Gastrocnemius medialis (tissue), 4 donors: ENCODE results near the gene IGFL4. TPM values are rescaled to one million over a fixed set of nuclear protein-coding genes. Genes with fewer than 3 reads are reported as not detected.

Source experiments
- ATAC-seq, 2 donors: fragments of 150-250 bp; one replicate each; pipeline ENCODE4 v1.9.1; 2016
- DNase-seq, 2 donors: peaks; one replicate each; pipeline ENCODE4 v3.0.0-alpha.2; 2019
- H3K27ac ChIP-seq, 4 donors: fragments of 200-600 bp; sonication (generic); 1 replicate in 1 of 4; 2 replicates in 3 of 4; pipeline ENCODE4 v1.5.1; 2016 to 2018; ENCODE audit warnings: mild to moderate bottlenecking in 2 of 4, moderate library complexity in 1 of 4
- H3K27me3 ChIP-seq, 3 donors: fragments of 200-600 bp; sonication (generic) in 2 of 3; 1 replicate in 1 of 3; 2 replicates in 2 of 3; pipeline versions ENCODE4 v1.5.1 to v1.6.0; 2016 to 2019; ENCODE audit warnings: mild to moderate bottlenecking in 1 of 3, moderate library complexity in 1 of 3
- H3K36me3 ChIP-seq, 2 donors: fragments of 200-600 bp; sonication (generic) in 1 of 2; one replicate each; pipeline ENCODE4 v1.5.1; 2017 to 2018
- H3K4me1 ChIP-seq, 2 donors: fragments of 200-600 bp; sonication (generic) in 1 of 2; one replicate each; pipeline ENCODE4 v1.5.1; 2016 to 2017; ENCODE audit warnings: mild to moderate bottlenecking in 2 of 2
- H3K4me3 ChIP-seq, 4 donors: fragments of 200-600 bp; sonication (generic) in 3 of 4; 1 replicate in 1 of 4; 2 replicates in 3 of 4; pipeline ENCODE4 v1.5.1; 2016 to 2019; ENCODE audit warnings: mild to moderate bottlenecking in 2 of 4
- H3K9me3 ChIP-seq, 3 donors: fragments of 200-600 bp; sonication (generic) in 2 of 3; 1 replicate in 1 of 3; 2 replicates in 2 of 3; pipeline ENCODE4 v1.5.1; 2016 to 2019
- POLR2A ChIP-seq, 2 donors: fragments of 450-650 bp; IDR thresholded peaks; one replicate each; pipeline ENCODE4 v1.6.1; 2017; ENCODE audit warnings: antibody characterized with exemption in 2 of 2, mild to moderate bottlenecking in 2 of 2, moderate library complexity in 2 of 2
- in situ Hi-C, 4 donors: fragments of 200-750 bp; cut with MboI; loops; one replicate each; pipeline versions ENCODE4 v1.15.0 to v1.8.0; 2017; ENCODE audit warnings: low sequenced_read_pairs in 4 of 4
- intact Hi-C: fragments of 100-400 bp; cut with DNase I; formaldehyde crosslinking; loops from one replicate; pipeline ENCODE4 v1.15.1; 2023; ENCODE audit warnings: low total_unique reads
- total RNA-seq, 4 donors: library from RNA; depleted of rRNA; stranded (reverse); fragments of >200 nt; gene quantifications; one replicate each; pipeline versions ENCODE4 v1.1.0 to v1.2.3, GENCODE V29; 2016
- TF ChIP-seq, protein P1 (sequence below), 5 experiments: fragments of 450-650 bp in 3 of 5; fragments of 200-600 bp in 2 of 5; sonication (generic) in 2 of 5; IDR thresholded peaks in 4 of 5; conservative IDR thresholded peaks in 1 of 5; 1 replicate in 4 of 5; 2 replicates in 1 of 5; pipeline ENCODE4 v1.5.1; 2016 to 2019; ENCODE audit warnings: antibody characterized with exemption in 5 of 5, mild to moderate bottlenecking in 3 of 5, moderate library complexity in 3 of 5

The IGFL4 gene
- total RNA-seq, 4 donors from 2014 or later: not detected

DNA sequence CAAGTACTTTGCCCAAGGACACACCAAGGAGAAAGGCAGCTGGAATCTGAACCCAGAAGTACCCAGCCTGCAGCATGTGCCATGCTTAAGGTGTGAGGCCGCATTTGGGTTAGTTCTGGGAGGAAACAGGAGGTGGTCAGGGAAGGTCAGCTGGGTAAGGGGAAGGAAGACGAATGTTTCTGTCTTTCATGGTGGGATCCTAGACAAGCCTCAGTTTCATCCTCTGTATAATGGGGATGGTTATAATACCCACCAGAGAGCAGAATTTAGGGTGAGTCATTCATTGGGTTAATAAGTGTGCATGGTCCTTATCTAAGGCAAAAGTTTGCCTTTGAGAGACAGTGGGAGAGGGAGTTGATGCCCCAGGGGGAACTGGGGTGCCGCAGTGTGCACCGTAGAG, 42.0 kb downstream of the IGFL4 start:
- Histone ChIP-seq H3K27ac (no peak overlapping the region), H3K9me3 (no peaks in the 10 kb centered on the region), H3K4me1 (peaks cover 6 to 12% of the 10 kb centered on the region in 2 donors), H3K36me3 (no peaks in the 10 kb centered on the region), H3K27me3 (peaks cover 7 to 20% (median 9%) of the 10 kb centered on the region in 3 donors), H3K4me3 (no peak overlapping the region)
- in situ Hi-C loops: no loop called here
- DNase-seq (no peak), ATAC-seq (no peak)
- TF ChIP-seq POLR2A (IDR thresholded peaks at IDR 0.05): no peak
- TF ChIP-seq, protein P1, sequence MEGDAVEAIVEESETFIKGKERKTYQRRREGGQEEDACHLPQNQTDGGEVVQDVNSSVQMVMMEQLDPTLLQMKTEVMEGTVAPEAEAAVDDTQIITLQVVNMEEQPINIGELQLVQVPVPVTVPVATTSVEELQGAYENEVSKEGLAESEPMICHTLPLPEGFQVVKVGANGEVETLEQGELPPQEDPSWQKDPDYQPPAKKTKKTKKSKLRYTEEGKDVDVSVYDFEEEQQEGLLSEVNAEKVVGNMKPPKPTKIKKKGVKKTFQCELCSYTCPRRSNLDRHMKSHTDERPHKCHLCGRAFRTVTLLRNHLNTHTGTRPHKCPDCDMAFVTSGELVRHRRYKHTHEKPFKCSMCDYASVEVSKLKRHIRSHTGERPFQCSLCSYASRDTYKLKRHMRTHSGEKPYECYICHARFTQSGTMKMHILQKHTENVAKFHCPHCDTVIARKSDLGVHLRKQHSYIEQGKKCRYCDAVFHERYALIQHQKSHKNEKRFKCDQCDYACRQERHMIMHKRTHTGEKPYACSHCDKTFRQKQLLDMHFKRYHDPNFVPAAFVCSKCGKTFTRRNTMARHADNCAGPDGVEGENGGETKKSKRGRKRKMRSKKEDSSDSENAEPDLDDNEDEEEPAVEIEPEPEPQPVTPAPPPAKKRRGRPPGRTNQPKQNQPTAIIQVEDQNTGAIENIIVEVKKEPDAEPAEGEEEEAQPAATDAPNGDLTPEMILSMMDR (IDR thresholded peaks at IDR 0.05 in 4 of 5, conservative IDR thresholded peaks at IDR 0.05 in 1 of 5): no peak
- intact Hi-C loops: no loop called here

DNA sequence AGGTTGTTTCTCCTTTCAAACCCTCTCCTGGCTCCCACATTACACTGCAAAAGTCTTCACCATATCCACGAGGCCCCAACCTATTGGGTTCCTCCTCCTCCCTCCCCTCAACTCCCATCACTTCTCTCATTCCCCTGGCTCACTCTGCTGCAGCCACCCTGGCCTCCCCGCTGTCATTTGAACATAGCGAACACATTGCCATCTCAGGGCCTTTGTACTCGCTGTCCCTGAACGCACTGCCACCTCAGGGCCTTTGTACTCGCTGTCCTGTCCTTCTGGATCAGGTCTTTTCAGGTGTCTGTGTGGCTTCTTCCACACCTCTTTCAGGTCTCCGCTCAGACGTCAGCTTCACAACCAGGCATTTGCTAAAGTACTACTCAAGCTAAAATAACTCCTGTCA, 43.9 kb downstream of the IGFL4 start:
- ATAC-seq: no peak
- intact Hi-C loops (no loop called here), in situ Hi-C loops (no loop called here)
- DNase-seq: no peak
- Histone ChIP-seq H3K36me3 (no peaks in the 10 kb centered on the region), H3K27me3 (peaks cover 7 to 20% (median 9%) of the 10 kb centered on the region in 3 donors), H3K4me3 (no peak overlapping the region), H3K4me1 (peaks cover 6 to 12% of the 10 kb centered on the region in 2 donors), H3K9me3 (no peaks in the 10 kb centered on the region), H3K27ac (no peak overlapping the region)
- TF ChIP-seq POLR2A (IDR thresholded peaks at IDR 0.05): no peak
- TF ChIP-seq, protein P1 (IDR thresholded peaks at IDR 0.05 in 4 of 5, conservative IDR thresholded peaks at IDR 0.05 in 1 of 5): no peak

DNA sequence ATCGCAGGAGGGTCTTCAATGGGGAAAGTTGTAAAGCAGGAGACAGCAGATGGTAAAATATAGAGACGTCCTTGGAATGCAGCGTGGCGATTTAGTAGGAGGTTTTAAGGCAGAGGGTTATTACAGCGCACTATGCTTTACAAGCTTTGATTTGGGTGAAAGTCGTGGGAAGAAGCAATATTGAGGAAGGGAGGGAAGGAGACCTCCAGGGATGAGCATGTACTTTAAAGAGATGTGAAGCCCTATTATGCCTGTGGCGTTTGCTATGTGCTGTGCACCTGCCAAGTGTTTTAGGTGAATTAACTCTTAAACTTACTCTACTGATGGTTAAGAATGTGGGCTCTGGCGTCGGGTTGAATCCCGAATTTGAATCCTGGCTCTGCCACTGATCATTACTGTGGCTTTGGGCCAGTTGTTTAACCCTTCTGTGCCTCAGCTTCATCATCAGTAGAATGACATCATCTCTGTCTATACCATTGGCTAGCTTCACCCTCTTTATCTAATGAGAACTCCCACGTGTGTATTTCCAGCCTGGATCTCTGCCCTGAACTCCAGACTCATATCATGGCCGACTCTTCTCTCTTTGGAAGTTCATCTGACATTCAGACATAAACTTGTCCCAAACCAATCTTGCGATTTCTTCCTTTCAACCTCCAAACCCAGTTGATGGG, 45.0 kb downstream of the IGFL4 start:
- in situ Hi-C loops: no loop called here
- no peak for DNase-seq
- Histone ChIP-seq H3K27ac (peak overlapping the region; percentile 83 to 86 (median 85)), H3K9me3 (no peaks in the 10 kb centered on the region), H3K4me1 (peaks cover 6 to 12% of the 10 kb centered on the region in 2 donors), H3K27me3 (peaks cover 5 to 19% (median 9%) of the 10 kb centered on the region in 3 donors), H3K4me3 (peak overlapping the region; percentile 74 to 93 (median 86)), H3K36me3 (no peaks in the 10 kb centered on the region)
- no peak for TF ChIP-seq POLR2A (IDR thresholded peaks at IDR 0.05)
- TF ChIP-seq, protein P1 (IDR thresholded peaks at IDR 0.05 in 4 of 5, conservative IDR thresholded peaks at IDR 0.05 in 1 of 5): no peak
- intact Hi-C loops: loop anchor here (1.0 to 2.0 kb wide), 3 partner anchors 21 to 133 kb away; partner anchors contain the start of gene SYMPK
- ATAC-seq: no peak

DNA sequence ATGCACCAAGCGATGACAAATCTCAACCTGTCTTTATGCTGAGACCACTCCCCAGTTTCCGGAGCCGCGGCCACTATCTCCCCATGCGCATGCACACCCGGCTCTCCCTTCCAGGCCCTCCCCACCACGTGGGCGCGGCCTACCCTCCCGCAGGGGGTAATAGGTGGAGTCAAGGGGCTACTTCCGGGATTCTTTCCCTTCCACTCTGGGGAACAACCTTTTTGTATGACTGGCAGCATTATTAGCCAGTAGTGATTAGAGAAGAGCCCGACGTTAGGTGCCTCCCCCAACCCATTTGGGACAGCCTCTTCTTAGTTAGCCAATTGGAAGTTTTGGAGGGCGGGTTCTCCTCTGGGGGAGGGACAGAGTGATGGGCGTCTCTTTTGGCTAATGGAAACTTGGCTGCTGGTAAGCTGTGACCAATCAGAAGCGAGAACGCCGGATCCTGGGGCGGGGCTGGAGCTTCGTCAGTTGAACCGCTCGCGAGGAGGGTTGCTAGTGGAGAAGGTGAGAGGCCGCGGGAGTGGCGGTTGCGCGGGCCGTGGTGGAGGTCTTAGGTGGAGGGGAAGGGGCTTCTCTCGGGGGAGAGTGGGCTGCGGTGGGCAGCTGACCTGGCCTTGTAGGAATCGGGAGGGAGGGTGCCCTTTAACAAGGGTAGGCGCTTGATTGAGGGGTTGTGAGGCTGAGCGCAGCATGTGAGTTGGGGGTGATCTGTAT, 45.6 kb downstream of the IGFL4 start, which contains the start of gene CCDC61:
Gene CCDC61 (plus strand): TSS at position 470 of the 717 bp plus-strand sequence. CDS start 7,552 bp downstream, outside the sequence.
- Histone ChIP-seq H3K27me3 (peaks cover 0 to 12% (median 4%) of the 10 kb centered on the region in 3 donors), H3K27ac (peak within 1 kb of the TSS; percentile 83 to 86 (median 85)), H3K9me3 (no peaks in the 10 kb centered on the region), H3K4me1 (peaks cover 6 to 12% of the 10 kb centered on the region in 2 donors), H3K36me3 (no peaks in the 10 kb centered on the region), H3K4me3 (peak within 1 kb of the TSS; percentile 74 to 93 (median 86))
- intact Hi-C loops: loop anchor here (1.0 to 2.0 kb wide), 3 partner anchors 22 to 132 kb away; partner anchors contain the start of gene SYMPK
- in situ Hi-C loops: no loop called here
- peak; percentile 97 to 98 for DNase-seq
- TF ChIP-seq POLR2A (IDR thresholded peaks at IDR 0.05): peak; percentile 76 to 81
- TF ChIP-seq, protein P1 (IDR thresholded peaks at IDR 0.05 in 4 of 5, conservative IDR thresholded peaks at IDR 0.05 in 1 of 5): no peak
- peak; percentile 100 for ATAC-seq
